ENCODE measurements around the gene PPIE. TPM values are rescaled to one million over a fixed set of nuclear protein-coding genes. Genes with fewer than 3 reads are reported as not detected.

The PPIE gene
- total and polyA plus RNA-seq, 2 of the 13 experiments (the other 11 are each of a cell fraction or from before 2014, with no cell fraction given) = 15.3 to 26.3 TPM

- CTCF ChIA-PET (ENCODE audit: low intra/inter-chr PET ratio, low total read pairs) = no interaction called here
- TF ChIP-seq ZNF382 (CRISPR knock-in tag; IDR thresholded peaks at IDR 0.05; ENCODE audit: borderline replicate concordance) (0 out of 2 replicates have a peak, but pooled peaks have one; percentile 66), ZNF513 (CRISPR knock-in tag; conservative IDR thresholded peaks at IDR 0.05) (no peak)
- no peak for ATAC-seq
- WGBS (ENCODE audit: low lambda C conversion rate) = 38% methylated on average over 2 of the region's 2 CpGs
- no TSS peak for BruUV-seq (replicated peaks)
- H3K9ac ChIP-seq (ENCODE audit: insufficient read depth, low read depth, low read length) = no peak overlapping the region
- H3K9me3 ChIP-seq (ENCODE audit: low read length) = peaks cover 5% of the 10 kb centered on the region; the same call in 1 of the 2 replicates
- no peak for FAIRE-seq
- no peak for DNase-seq (ENCODE audit: low spot score)
- no peak overlapping the region for H3K4me2 ChIP-seq (ENCODE audit: low read depth, low read length)
- intact Hi-C loops (cut with micrococcal nuclease; ENCODE audit: unreplicated experiment) = no loop called here
- no peaks in the 10 kb centered on the region for H4K20me1 ChIP-seq (ENCODE audit: insufficient read depth, low read length)
- in situ Hi-C loops (cut with HindIII; ENCODE audit: extremely low pct_ligation_motif_present, low pct_unique_long_range_greater_than_20kb) = no loop called here
- H3K4me1 ChIP-seq (ENCODE audit: insufficient read depth, low read length) = no peaks in the 10 kb centered on the region
- H3K27ac ChIP-seq (ENCODE audit: extremely low read length, insufficient read depth, low read length) = no peak overlapping the region
- POLR2A ChIA-PET = no interaction called here
- H2AFZ ChIP-seq (ENCODE audit: low read length) = no peak overlapping the region
- no peaks in the 10 kb centered on the region for H3K27me3 ChIP-seq (ENCODE audit: control insufficient read depth in 1 of 2, insufficient read depth in 2 of 2, low read length in 2 of 2)
- H3K79me2 ChIP-seq (ENCODE audit: insufficient read depth, low read length) = no peaks in the 10 kb centered on the region
- H3K36me3 ChIP-seq (replicated peaks in 1 of 2; ENCODE audit: control insufficient read depth in 1 of 2, insufficient read depth in 2 of 2, low read length in 2 of 2) = no peaks in the 10 kb centered on the region
- H3K4me3 ChIP-seq (replicated peaks in 1 of 3; ENCODE audit: insufficient read depth in 1 of 3, low read depth in 2 of 3, low read length in 3 of 3) = no peak overlapping the region
Measured at GRCh38 chr1:39805385-39805784, 66.7 kb downstream of the PPIE start.

GRCh38 chr1:39808784-39809517 is 70.3 kb downstream of the PPIE start:
- H4K20me1 ChIP-seq (ENCODE audit: insufficient read depth, low read length) = no peaks in the 10 kb centered on the region
- DNase-seq (ENCODE audit: low spot score) (no peak), ATAC-seq (no peak), FAIRE-seq (no peak)
- in situ Hi-C loops (cut with HindIII; ENCODE audit: extremely low pct_ligation_motif_present, low pct_unique_long_range_greater_than_20kb) (no loop called here), intact Hi-C loops (cut with micrococcal nuclease; ENCODE audit: unreplicated experiment) (no loop called here)
- WGBS (ENCODE audit: low lambda C conversion rate) = 21% methylated on average over 7 of the region's 8 CpGs
- no peak overlapping the region for H3K4me2 ChIP-seq (ENCODE audit: low read depth, low read length)
- H3K9me3 ChIP-seq (ENCODE audit: low read length) = peaks cover 5% of the 10 kb centered on the region; the same call in 1 of the 2 replicates
- H2AFZ ChIP-seq (ENCODE audit: low read length) = no peak overlapping the region
- CTCF ChIA-PET (ENCODE audit: low intra/inter-chr PET ratio, low total read pairs) = no interaction called here
- POLR2A ChIA-PET = no interaction called here
- no peak overlapping the region for H3K9ac ChIP-seq (ENCODE audit: insufficient read depth, low read depth, low read length)
- no TSS peak for BruUV-seq (replicated peaks)
- H3K4me1 ChIP-seq (ENCODE audit: insufficient read depth, low read length) = no peaks in the 10 kb centered on the region
- H3K27me3 ChIP-seq (ENCODE audit: control insufficient read depth in 1 of 2, insufficient read depth in 2 of 2, low read length in 2 of 2) = peaks cover 0 to 4% of the 10 kb centered on the region in 2 experiments; a peak in 2 of 5 replicates
- H3K27ac ChIP-seq (ENCODE audit: extremely low read length, insufficient read depth, low read length) = no peak overlapping the region
- no peak overlapping the region for H3K4me3 ChIP-seq (replicated peaks in 1 of 3; ENCODE audit: insufficient read depth in 1 of 3, low read depth in 2 of 3, low read length in 3 of 3)
- H3K79me2 ChIP-seq (ENCODE audit: insufficient read depth, low read length) = no peaks in the 10 kb centered on the region
- H3K36me3 ChIP-seq (replicated peaks in 1 of 2; ENCODE audit: control insufficient read depth in 1 of 2, insufficient read depth in 2 of 2, low read length in 2 of 2) = no peaks in the 10 kb centered on the region
- TF ChIP-seq HNF1B (CRISPR knock-in tag; IDR thresholded peaks at IDR 0.05) (no peak), ZNF724P (CRISPR knock-in tag; IDR thresholded peaks at IDR 0.05; ENCODE audit: borderline replicate concordance) (no peak), MXD1 (CRISPR knock-in tag; IDR thresholded peaks at IDR 0.05) (no peak), NFYC (CRISPR knock-in tag; IDR thresholded peaks at IDR 0.05) (no peak), TFDP2 (CRISPR knock-in tag; IDR thresholded peaks at IDR 0.05) (no peak), ZNF17 (CRISPR knock-in tag; IDR thresholded peaks at IDR 0.05) (no peak), HOXA3 (CRISPR knock-in tag; IDR thresholded peaks at IDR 0.05) (no peak), ZBTB21 (CRISPR knock-in tag; IDR thresholded peaks at IDR 0.05) (no peak), RAD21 (CRISPR knock-in tag; IDR thresholded peaks at IDR 0.05) (no peak), ZNF577 (CRISPR knock-in tag; IDR thresholded peaks at IDR 0.05; ENCODE audit: borderline replicate concordance, low read depth) (no peak), CCAR2 (optimal IDR thresholded peaks at IDR 0.05; ENCODE audit: low read depth, low read length) (no peak), NFIB (CRISPR knock-in tag; IDR thresholded peaks at IDR 0.05; ENCODE audit: borderline replicate concordance) (no peak)
